ENCODE measurements around the gene WDR82.

Gene WDR82

GRCh38 chr3:52234516-52235447 is 43.7 kb downstream of the WDR82 start:
- no peak for DNase-seq

DNA sequence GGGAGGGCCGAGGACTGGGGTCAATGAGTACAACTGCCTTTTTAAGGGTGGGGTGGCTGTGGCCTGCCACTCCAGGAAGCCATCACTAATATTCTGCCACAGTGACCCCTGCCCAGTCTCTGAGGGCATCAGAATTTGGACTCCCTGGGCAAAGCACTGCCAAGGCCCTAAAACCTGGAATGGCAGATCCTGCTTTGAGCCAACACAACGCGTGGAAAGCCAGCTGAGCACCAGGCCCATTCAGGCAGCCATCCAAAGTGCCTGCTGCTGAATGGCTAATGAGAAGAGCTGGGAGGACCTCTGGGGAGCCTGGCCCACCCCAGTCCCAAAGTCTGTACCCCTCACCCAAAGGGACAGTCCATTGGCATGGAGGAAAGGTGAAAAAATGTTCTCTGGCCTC is 44.5 kb downstream of the WDR82 start:
- DNase-seq: no peak

GRCh38 chr3:52233108-52233591 is 45.3 kb downstream of the WDR82 start:
- DNase-seq: no peak

GRCh38 chr3:52232279-52233107 is 46.0 kb downstream of the WDR82 start:
- peak; percentile 55 for DNase-seq

- peak; percentile 90 for DNase-seq
Observed at GRCh38 chr3:52231502-52232278, 46.8 kb downstream of the WDR82 start.

- DNase-seq: no peak
Observed at GRCh38 chr3:52230889-52231499, 47.5 kb downstream of the WDR82 start.

DNA sequence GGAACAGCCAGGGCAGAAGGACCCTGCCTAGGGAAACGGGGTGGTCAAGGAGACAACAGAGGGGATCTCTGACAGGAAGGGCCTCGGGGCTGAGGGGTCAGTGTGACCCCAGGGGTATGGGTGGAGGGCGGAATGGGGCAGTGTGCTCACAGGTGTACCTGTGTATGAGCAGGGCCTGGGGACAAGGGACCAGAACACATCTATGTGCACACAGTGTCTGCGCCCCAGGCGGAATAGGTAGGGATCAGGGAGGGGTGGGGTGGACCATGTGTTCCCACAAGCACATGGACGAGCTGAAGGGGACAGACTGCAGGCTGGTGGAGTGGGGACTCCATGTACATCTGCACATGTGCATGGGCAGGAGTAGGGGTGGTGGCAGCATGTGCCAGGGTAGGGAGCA is 48.0 kb downstream of the WDR82 start:
- no peak for DNase-seq

GRCh38 chr3:52229656-52230055 is 48.8 kb downstream of the WDR82 start:
- no peak for DNase-seq

DNA sequence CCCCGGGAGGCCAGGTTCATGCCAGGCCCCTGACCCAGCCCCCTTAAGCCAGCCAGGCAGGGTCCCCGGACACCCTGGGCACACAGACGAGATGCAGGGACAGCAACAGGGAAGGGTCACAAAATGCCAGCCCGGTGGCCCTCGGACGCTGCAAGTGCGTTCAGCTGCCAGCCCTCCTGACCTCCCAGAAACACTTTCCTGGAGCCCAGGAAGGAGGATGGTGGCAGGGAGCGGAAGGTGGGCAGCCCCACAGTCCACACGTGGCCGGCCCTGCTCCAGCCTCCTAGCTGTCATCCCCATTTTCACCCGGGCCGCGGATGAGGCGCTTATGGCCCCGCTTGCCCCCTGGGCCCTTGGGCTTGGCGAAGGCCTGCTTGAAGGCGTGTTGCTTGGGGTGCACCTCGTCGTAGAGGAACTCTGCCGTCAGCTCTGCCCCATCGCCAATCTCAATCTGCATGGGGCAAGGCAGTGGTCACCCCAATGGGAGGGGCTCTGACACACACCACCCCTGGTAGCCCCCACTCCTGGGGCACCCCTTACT is 49.6 kb downstream of the WDR82 start:
- no peak for DNase-seq

DNA sequence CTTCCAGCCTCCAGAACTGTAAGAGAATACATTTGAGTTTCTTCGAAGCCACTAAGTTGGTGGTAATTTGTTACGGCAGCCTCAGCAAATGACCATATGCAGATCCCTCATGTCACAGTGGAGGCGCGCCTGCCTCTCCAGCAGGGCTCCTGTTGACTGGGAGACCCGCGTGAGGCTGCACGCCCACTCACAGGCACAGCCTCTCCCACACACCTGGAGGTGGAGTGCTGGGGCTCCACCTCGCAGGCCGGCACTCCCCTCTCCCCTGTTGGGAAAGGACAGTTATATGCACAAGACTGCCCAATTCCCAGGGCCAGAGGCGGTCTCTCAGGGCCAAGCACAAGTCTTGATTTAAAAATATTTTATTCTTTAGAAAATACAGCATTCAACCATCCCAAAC is 50.2 kb downstream of the WDR82 start:
- no peak for DNase-seq

DNA sequence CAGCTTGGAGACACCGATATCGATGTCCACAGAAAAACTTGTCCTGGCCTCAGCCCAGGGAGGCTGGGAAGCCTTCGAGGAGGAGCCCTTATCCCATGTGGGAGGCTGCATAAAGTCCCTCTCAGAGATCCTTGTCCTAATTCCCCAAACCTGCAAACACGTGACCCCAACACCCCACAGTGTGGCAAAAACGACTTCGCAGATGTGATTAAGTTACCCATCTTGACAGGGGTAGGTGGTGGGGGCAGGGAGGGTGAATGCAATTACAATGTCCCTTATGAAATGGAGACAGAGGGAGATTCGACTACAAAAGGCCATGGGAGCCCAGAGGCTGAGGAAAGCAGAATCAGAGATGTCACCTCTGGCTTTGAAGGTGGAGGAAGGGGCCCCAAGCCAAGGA is 50.7 kb downstream of the WDR82 start:
- DNase-seq: no peak

- DNase-seq: no peak
Observed at GRCh38 chr3:52227117-52227516, 51.3 kb downstream of the WDR82 start.

GRCh38 chr3:52226229-52226817 is 52.1 kb downstream of the WDR82 start:
- no peak for DNase-seq

- peak; percentile 42 for DNase-seq
Observed at GRCh38 chr3:52225452-52226228, 52.8 kb downstream of the WDR82 start, which contains the start of gene TLR9. TSS of gene TLR9 (minus strand) at chr3:52225645. CDS start at chr3:52225529, 116 bp downstream.

DNA sequence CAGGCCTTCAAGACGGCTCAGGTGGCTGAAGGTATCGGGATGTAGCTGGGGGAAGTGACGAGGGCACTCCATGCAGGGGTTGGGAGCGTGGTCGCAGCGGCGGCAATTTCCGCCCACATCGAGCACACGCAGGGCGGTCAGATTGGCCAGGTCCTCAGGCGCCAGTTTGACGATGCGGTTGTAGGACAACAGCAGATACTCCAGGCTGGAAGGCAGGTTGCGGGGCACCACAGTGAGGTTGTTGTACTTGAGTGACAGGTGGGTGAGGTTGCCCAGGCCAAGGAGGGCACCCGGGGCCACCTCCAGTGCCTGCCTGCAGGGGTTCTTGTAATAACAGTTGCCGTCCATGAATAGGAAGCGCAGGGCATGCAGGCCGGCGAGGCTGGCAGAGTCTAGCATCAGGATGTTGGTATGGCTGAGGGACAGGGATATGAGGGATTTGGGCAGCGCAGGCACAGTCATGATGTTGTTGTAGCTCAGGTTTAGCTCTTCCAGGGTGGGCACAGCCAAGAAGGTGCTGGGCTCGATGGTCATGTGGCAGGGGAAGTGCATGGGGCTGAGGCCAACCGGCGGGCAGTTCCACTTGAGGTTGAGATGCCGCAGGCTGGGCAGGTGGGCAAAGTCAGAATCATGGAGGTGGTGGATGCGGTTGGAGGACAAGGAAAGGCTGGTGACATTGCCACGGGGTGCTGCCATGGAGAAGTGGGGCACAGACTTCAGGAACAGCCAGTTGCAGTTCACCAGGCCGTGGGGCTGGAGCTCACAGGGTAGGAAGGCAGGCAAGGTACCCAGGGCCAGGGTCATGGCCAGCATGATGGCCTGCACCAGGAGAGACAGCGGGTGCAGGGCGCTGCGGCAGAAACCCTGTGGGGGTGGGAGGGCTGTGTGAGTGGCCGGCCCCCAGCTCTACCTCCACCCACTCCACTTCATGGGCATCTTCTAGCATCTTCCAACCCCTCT is 54.7 kb downstream of the WDR82 start:
- peak; percentile 9 for DNase-seq

DNA sequence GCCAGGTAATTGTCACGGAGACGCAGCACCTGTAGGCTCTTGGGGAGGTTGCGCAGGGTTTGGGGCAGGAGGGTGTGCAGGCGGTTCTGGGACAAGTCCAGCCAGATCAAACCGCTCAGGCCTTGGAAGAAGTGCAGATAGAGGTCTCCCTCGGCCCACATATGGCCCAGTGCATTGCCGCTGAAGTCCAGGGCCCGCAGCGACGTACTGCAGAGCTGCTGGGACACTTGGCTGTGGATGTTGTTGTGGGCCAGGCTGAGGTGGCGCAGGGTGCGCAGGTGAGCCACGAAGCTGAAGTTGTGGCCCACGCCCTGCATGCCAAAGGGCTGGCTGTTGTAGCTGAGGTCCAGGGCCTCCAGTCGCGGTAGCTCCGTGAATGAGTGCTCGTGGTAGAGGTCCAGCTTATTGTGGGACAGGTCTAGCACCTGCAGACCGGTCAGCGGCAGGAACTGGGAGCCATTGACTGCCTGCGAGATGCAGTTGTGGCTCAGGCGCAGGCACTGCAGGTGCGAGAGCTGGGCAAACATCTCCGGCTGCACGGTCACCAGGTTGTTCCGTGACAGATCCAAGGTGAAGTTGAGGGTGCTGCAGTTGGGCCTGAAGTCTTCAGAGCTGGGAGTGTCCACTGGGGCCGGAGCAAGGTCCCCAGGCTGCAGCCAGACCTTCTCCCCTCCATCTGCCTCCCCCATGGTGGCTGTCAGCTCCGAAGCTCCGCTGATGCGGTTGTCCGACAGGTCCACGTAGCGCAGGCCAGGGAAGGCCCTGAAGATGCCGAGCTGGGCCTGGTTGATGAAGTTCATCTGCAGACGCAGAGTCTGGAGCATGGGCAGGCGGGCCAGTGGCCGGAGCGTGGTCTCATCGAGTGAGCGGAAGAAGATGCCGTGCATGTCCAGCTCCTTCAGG is 55.9 kb downstream of the WDR82 start:
- peak; percentile 7 for DNase-seq

DNA sequence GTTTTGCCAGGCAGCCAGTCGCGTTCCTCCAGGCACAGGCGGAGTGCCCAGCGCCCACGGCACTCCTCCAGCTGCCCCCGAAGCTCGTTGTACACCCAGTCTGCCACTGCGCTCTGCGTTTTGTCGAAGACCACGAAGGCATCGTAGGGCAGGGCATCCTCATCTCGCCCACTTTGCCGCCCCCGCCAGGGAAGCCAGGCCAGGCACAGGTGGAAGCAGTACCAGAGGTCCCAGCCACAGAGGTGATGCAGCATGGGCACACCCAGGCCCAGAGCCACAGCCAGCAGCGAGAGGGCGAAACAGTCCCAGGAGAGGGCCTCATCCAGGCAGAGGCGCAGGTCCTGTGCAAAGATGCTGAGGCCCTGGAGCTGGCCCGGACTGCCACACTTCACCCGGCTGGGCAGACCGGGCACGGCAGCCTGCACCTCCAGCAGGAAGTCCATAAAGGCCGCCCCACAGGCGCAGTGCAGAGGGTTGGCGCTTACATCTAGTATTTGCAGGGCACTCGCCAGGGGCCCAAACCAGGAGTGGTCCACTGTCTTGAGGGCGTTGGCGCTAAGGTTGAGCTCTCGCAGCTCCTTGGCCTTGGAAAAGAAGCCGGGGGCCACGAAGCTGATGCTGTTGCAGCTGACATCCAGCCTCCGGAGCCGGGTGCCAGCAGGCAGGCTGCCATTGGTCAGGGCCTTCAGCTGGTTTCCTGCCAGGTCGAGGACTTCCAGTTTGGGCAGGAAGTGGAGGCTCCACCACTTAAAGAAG is 56.7 kb downstream of the WDR82 start:
- DNase-seq: peak; percentile 58

- no peak for DNase-seq
Observed at GRCh38 chr3:52221141-52221562, 57.3 kb downstream of the WDR82 start.
